SHP77 (cell line): Measurements from ENCODE around the gene SIPA1L3.
A peak's percentile ranks its signal among the peaks of the same experiment; 100 is the strongest.

ENCODE experiments used
- DNase-seq, 2 experiments: peaks; one replicate each; lab custom pipeline; 2025; lab: John Stamatoyannopoulos, UW

Gene SIPA1L3

GRCh38 chr19:38111898-38112297, 204.9 kb downstream of the SIPA1L3 start:
- no peak for DNase-seq

- no peak for DNase-seq
Measured at GRCh38 chr19:38114651-38115050, 207.6 kb downstream of the SIPA1L3 start.

- DNase-seq = no peak
Measured at GRCh38 chr19:38115271-38115802, 208.3 kb downstream of the SIPA1L3 start.

GRCh38 chr19:38118176-38118575, 211.2 kb downstream of the SIPA1L3 start:
- no peak for DNase-seq

GRCh38 chr19:38120471-38121025, 213.5 kb downstream of the SIPA1L3 start:
- DNase-seq = no peak

- DNase-seq = no peak
Measured at GRCh38 chr19:38122402-38123093, 215.5 kb downstream of the SIPA1L3 start.

GRCh38 chr19:38125238-38125637, 218.2 kb downstream of the SIPA1L3 start:
- DNase-seq = no peak

- DNase-seq = no peak
Measured at GRCh38 chr19:38130399-38130798, 223.4 kb downstream of the SIPA1L3 start.

GRCh38 chr19:38132781-38133180, 225.8 kb downstream of the SIPA1L3 start:
- no peak for DNase-seq

GRCh38 chr19:38133319-38133718, 226.3 kb downstream of the SIPA1L3 start:
- DNase-seq = no peak

- peak; percentile 9 to 34 for DNase-seq
Measured at GRCh38 chr19:38134540-38135149, 227.6 kb downstream of the SIPA1L3 start.

- no peak for DNase-seq
Measured at GRCh38 chr19:38135150-38135998, 228.4 kb downstream of the SIPA1L3 start.

GRCh38 chr19:38139122-38139521, 232.1 kb downstream of the SIPA1L3 start:
- no peak for DNase-seq

GRCh38 chr19:38141108-38141507, 234.1 kb downstream of the SIPA1L3 start:
- no peak for DNase-seq

GRCh38 chr19:38142176-38143035, 235.4 kb downstream of the SIPA1L3 start:
- DNase-seq = peak; percentile 20 to 56

GRCh38 chr19:38143847-38144246, 236.8 kb downstream of the SIPA1L3 start:
- no peak for DNase-seq

- DNase-seq = no peak
Measured at GRCh38 chr19:38144667-38145066, 237.7 kb downstream of the SIPA1L3 start.

- no peak for DNase-seq
Measured at GRCh38 chr19:38145623-38146022, 238.6 kb downstream of the SIPA1L3 start.

GRCh38 chr19:38148337-38148736, 241.3 kb downstream of the SIPA1L3 start:
- DNase-seq = no peak

- DNase-seq = no peak
Measured at GRCh38 chr19:38149661-38150061, 242.7 kb downstream of the SIPA1L3 start.

GRCh38 chr19:38151242-38151641, 244.2 kb downstream of the SIPA1L3 start:
- no peak for DNase-seq
